Measurements from ENCODE around the gene VDR. TPM values are rescaled to one million over a fixed set of nuclear protein-coding genes. Genes with fewer than 3 reads are reported as not detected.

VDR gene
- total RNA-seq, 1 experiment from 2014 or later: 9.5 TPM

- Histone ChIP-seq H3K36me3 (ENCODE audit: control insufficient read depth in 1 of 2, insufficient read depth in 2 of 2, low read length in 2 of 2) (no peaks in the 10 kb centered on the region), H3K4me2 (ENCODE audit: low read length) (no peak overlapping the region), H3K79me2 (ENCODE audit: insufficient read depth, low read length) (no peaks in the 10 kb centered on the region), H3K27me3 (ENCODE audit: insufficient read depth, low read length) (peaks cover 5% of the 10 kb centered on the region; the same call in 1 of the 2 replicates), H3K27ac (ENCODE audit: low read depth, low read length) (no peak overlapping the region), H4K20me1 (ENCODE audit: insufficient read depth) (no peaks in the 10 kb centered on the region), H3K9me2 (ENCODE audit: insufficient read depth) (no peaks in the 10 kb centered on the region), H2AFZ (ENCODE audit: low read depth, low read length, poor library complexity, severe bottlenecking) (no peak overlapping the region), H3K4me3 (replicated peaks in 1 of 2; ENCODE audit: low read depth in 1 of 2, low read length in 2 of 2) (no peak overlapping the region), H3K4me1 (ENCODE audit: control insufficient read depth in 1 of 2, insufficient read depth in 2 of 2, low read length in 2 of 2) (no peaks in the 10 kb centered on the region), H3K9ac (ENCODE audit: low read length) (no peak overlapping the region), H3K9me3 (ENCODE audit: control insufficient read depth in 1 of 2, insufficient read depth in 1 of 2, low read depth in 1 of 2, low read length in 2 of 2) (no peaks in the 10 kb centered on the region)
- CTCF ChIA-PET: interaction anchor here (1.0 kb wide), 1 partner anchor 28 kb away, joined by 3 read pairs; no protein-coding TSS in a partner anchor
- intact Hi-C loops (cut with micrococcal nuclease): no loop called here
- ATAC-seq (no peak), DNase-seq (ENCODE audit: low read depth, low spot score) (no peak)
- POLR2A ChIA-PET: no interaction called here
- RAD21 ChIA-PET (ENCODE audit: low non-redundant PET in 1 of 2, low total read pairs in 2 of 2, uncharacterized antibody in 2 of 2, unreplicated experiment in 2 of 2): no interaction called here
- no TSS peak for BruUV-seq (replicated peaks)
- no peak for TF ChIP-seq RAD21 (IDR thresholded peaks at IDR 0.05; ENCODE audit: low read depth)
Measured at GRCh38 chr12:47921907-47922306, 17.1 kb upstream of the VDR start.

- no peak for DNase-seq (ENCODE audit: low read depth, low spot score)
- no peaks in the 10 kb centered on the region for H3K79me2 ChIP-seq (ENCODE audit: insufficient read depth, low read length)
- no peaks in the 10 kb centered on the region for H4K20me1 ChIP-seq (ENCODE audit: insufficient read depth)
- no peaks in the 10 kb centered on the region for H3K36me3 ChIP-seq (ENCODE audit: control insufficient read depth in 1 of 2, insufficient read depth in 2 of 2, low read length in 2 of 2)
- peaks cover 5% of the 10 kb centered on the region; the same call in 1 of the 2 replicates for H3K27me3 ChIP-seq (ENCODE audit: insufficient read depth, low read length)
- no peaks in the 10 kb centered on the region for H3K9me3 ChIP-seq (ENCODE audit: control insufficient read depth in 1 of 2, insufficient read depth in 1 of 2, low read depth in 1 of 2, low read length in 2 of 2)
- intact Hi-C loops (cut with micrococcal nuclease): no loop called here
- POLR2A ChIA-PET: interaction anchor here (0.6 kb wide), 1 partner anchor 10 kb away, joined by 3 read pairs; no protein-coding TSS in a partner anchor
- H3K4me2 ChIP-seq (ENCODE audit: low read length): no peak overlapping the region
- H3K27ac ChIP-seq (ENCODE audit: low read depth, low read length): no peak overlapping the region
- ATAC-seq: no peak
- no peak overlapping the region for H3K4me3 ChIP-seq (replicated peaks in 1 of 2; ENCODE audit: low read depth in 1 of 2, low read length in 2 of 2)
- RAD21 ChIA-PET (ENCODE audit: low non-redundant PET in 1 of 2, low total read pairs in 2 of 2, uncharacterized antibody in 2 of 2, unreplicated experiment in 2 of 2): no interaction called here
- CTCF ChIA-PET: interaction anchor here (1.0 kb wide), 1 partner anchor 29 kb away, joined by 3 read pairs; no protein-coding TSS in a partner anchor
- H2AFZ ChIP-seq (ENCODE audit: low read depth, low read length, poor library complexity, severe bottlenecking): no peak overlapping the region
- H3K9me2 ChIP-seq (ENCODE audit: insufficient read depth): no peaks in the 10 kb centered on the region
- TF ChIP-seq ZFX (IDR thresholded peaks at IDR 0.05): no peak
- no peak for TF ChIP-seq EZH2phosphoT487 (IDR thresholded peaks at IDR 0.05; ENCODE audit: borderline replicate concordance)
- no peaks in the 10 kb centered on the region for H3K4me1 ChIP-seq (ENCODE audit: control insufficient read depth in 1 of 2, insufficient read depth in 2 of 2, low read length in 2 of 2)
- BruUV-seq (replicated peaks): no TSS peak
- no peak overlapping the region for H3K9ac ChIP-seq (ENCODE audit: low read length)
Measured at GRCh38 chr12:47920913-47921312, 16.1 kb upstream of the VDR start.

Measured in HCT116 (cell line).